GM21526 (cell line): ENCODE results near the gene ALDH3A1.
"Not testable (repeated sequence)": the region's sequence is repeated elsewhere in the genome, so short reads cannot be mapped to it uniquely, and the experiment has no call there.

Source experiments
- ATAC-seq: cut with Tn5 transposase; IDR thresholded peaks from one replicate; pipeline ENCODE4 v1.9.1; 2021; ENCODE audit warnings: moderate library complexity; ENCODE audit not compliant: unreplicated experiment, low FRiP score

ALDH3A1 gene

DNA sequence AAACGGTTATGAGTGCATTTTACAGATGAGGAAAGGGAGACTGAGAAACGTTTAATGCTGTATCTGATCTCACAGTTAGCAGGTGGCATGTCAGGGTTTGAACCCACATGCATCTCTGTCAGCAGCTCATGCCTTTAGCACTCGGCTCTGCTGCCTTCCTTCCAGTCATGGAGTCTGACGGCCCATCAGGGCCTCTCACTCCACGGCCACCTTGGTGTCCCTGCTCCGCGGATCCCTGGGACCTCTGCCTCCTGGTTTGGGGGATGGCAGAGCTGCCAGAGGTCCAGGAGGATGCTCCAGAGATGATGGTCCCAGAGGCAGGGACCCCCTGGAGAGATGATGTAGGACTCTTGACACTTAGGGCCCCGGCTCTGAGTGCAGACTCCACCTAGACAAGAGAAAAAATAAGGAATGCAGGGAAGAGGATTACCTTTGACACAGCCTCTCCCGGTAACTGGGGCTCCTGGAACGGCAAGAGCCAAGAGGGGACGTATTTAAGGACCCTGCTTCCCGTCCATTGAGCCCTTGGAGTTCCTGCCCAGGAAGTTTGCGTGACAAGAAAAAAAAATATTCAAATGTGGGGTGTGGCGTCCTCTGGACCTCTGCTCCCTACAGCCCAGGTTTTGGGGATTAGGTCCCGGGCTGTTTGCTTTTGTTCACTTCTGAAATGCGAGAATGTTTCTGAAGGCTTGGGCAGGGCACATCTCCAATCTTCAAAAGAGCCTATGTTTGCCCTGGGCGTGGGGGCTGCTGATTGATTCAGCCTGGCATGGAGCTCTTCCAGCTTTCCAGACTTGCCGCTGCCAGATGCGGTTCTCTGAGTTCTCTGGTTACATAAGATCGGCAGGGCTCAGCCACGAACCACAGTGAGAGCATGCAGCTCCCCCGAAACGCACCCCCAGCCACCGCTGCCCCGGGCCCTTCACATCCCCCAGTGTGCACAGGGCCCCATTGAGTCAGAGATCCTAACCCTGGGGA is at the start of gene ALDH3A1:
ALDH3A1 (minus strand) TSS at position 470 of the 978 bp plus-strand sequence. CDS start 3,169 bp downstream, outside the sequence.
- no peak for ATAC-seq

DNA sequence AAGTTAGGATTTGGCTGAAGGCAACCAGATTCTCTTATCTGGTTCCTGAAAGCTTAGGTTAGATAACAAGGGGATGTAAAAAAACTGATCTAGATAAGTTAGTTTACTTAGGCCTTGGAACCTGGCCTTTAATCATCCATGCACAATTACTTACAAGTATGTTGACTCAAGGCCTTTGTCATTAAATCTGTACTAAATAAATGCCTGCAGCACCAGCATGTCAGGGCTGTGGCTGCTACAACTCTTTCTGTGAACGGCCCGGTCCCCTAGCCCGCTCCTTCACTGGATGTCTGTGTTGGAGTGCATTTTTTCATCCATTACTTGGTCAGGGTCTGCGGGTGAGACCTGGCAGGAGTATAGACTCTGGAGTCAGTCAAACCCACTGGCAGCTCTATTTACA is 48.4 kb upstream of the ALDH3A1 start:
- no peak for ATAC-seq

DNA sequence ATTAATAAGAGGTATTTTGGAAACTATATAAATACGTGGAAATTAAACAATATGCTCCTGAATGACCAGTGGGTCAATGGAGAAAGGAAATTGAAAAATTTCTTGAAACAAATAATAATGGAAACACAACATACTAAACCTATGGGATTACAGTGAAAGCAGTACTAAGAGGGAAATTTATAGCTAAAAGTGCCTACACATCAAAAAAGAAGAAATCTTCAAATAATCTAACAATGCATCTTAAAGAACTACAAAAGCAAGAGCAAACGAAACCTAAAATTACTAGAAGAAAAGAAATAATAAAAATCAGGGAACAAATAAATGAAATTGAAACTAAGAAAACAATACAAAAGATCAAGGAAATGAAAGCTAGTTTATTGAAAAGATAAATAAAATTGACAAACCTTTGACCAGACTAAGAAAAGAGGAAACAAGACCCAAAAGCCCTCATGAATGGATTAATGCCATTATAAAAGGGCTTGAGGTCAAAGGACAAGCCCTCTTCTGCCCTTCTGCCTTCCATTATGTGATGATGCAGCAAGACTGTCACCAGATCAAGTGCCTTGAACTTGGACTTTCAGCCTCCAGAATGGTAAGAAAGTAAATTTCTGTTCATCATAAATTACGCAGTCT is 43.9 kb upstream of the ALDH3A1 start:
- ATAC-seq, result no peak

DNA sequence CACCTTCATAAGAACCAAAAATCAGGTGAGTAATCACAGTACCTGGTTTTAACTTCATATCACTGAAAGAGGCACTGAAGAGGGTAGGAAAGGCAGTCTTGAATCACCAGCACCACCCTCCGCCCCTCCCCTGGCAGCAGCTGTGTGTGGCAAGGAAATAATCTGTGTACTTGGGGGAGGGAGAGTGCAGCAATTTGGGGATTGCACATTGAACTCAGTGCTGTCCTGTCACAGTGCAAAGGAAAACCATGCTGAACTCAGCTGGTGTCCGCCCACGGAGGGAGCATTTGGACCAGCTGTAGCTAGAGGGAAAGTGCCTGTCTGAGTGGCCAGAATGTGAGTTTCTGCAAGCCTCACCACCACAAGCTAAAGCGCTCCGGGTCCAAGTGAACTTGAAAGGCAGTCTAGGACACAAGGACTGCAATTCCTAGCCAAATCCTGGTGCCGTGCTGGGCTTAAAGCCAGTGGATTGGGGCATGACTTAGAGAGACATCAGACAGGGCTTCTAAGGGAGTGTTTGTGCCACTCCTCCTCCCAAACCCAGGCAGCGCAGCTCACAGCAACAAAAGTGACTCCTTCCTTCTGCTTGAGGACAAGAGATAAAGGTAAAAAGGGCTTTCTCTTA is 39.7 kb upstream of the ALDH3A1 start:
- ATAC-seq, result no peak

DNA sequence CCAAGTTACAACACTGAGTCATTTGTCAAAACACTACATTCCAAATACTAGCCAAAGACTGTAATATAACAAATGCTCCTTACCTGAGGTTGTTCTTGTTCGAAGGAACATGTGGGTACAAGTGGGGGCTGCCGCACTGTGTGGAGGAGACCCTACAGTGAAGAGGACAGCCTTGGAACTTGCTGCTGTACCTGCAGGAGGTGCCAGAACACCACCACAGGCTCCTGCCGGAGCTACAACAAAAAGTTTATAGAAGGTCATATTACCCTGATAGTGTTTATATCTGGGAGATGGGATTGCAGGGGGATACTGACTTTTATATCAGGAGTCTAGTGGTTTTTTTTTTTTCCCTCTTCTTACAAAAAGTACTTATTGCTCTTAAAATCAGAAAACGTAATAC is 37.8 kb upstream of the ALDH3A1 start:
- ATAC-seq, result no peak

DNA sequence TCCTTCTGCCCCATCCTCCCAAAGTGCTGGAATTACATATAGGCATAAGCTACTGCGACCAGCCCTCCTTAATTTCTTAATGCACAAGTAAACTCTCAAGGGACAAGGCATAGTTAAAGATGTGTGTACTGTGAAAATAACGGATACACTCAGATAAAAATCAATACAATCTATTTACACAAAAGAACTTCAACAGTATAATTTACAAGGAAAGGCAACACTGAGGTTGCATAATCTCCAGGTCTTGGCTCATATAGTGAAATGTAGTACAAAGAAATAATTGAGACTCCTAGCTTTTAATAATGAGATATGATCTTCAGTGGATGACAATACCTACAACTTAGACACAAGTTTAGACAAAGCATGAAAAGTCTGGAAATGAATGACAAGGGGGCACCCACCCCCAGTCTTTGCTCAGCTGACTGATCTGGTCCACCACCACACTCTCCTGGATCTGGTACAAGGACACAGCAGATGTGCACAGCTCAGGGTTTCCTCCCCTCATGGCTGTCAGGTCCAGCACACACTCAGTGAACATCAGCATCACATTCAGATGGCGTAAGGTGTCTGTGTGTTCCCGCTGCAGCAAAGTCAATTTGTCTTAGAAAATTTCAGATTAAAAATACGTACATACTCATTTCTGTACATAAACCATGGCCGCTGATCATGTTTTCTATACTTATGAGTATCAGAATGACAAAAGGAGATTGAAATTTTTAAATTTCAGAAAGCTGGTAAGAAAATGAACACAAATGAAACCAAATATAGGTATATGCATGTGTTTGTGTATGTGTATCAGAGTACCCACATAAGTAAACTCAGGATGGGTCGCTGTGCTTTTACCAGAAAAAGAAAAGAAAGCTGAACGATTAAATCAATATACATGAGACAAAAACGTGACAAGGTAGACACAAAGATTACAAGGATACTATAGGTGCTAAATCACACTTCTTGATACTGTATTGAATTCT is 33.7 kb upstream of the ALDH3A1 start:
- no peak for ATAC-seq

DNA sequence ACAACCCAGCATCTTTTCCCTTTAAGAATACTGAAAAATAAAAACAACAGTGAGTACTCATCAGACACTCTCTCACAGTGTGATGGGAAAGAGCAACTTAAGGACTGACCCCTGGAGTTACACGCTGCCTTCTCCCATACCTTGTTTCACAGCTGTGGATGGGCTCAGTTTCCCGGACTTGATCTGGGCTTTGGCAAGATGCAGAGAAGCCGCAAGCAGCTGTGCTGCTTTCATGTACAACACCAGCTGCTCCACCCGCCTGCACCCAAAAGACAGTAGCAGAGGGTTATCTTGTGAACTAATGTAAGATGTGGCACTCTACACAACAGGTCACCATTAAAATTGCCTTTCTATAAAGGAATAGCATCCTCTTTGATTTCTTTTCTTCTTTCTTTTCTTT is 32.7 kb upstream of the ALDH3A1 start:
- no peak for ATAC-seq

DNA sequence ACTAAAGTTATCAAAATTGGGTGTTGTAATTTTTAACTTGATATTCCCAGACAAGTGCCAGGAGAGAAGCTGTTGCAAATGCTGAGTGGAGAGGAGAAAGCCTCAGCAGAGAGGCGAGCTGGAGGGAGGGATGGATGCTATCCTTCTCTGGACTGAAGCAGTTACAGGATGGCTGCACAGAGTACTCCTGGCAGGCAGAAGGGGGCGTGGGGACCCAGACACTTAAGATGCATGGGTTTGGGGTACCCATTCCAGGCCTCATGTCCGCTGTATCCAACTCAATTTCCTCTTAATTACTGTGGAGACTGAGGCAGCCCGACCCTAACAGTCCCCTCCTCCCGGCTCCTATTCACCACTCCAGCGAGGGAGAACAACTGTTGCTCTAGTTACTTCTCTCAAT is 25.4 kb upstream of the ALDH3A1 start:
- ATAC-seq, result no peak

DNA sequence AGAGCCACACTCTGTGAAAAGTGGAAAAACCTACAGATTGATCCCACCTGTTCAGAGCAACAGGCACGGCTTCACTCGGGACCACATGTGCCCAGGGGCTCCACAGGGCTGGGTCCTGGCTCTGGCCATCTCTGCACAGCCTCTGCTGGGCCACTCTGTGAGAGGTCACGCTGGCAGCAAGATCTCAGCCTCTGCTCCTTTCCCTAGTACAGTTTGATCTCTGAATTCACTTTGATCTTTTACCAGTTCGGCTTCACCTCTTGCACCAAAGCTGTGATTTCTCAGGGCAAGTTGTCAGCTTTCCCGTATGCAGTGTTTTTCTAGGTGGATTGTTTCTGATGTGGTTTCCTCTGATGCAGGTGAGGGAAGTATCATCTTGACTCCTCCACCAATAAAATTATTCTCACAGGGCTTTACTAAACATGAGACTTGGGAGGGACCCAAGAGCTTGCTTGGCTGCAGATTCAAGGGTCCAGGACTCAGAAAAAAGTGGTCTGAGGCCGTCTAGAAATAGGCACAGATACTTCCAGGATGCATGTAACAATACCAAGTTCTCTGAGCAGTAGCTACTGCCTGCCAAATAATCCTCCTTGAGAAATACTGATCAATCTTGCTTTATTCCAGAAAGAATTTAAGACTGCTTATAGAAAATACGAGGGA is 24.0 kb upstream of the ALDH3A1 start:
- no peak for ATAC-seq

DNA sequence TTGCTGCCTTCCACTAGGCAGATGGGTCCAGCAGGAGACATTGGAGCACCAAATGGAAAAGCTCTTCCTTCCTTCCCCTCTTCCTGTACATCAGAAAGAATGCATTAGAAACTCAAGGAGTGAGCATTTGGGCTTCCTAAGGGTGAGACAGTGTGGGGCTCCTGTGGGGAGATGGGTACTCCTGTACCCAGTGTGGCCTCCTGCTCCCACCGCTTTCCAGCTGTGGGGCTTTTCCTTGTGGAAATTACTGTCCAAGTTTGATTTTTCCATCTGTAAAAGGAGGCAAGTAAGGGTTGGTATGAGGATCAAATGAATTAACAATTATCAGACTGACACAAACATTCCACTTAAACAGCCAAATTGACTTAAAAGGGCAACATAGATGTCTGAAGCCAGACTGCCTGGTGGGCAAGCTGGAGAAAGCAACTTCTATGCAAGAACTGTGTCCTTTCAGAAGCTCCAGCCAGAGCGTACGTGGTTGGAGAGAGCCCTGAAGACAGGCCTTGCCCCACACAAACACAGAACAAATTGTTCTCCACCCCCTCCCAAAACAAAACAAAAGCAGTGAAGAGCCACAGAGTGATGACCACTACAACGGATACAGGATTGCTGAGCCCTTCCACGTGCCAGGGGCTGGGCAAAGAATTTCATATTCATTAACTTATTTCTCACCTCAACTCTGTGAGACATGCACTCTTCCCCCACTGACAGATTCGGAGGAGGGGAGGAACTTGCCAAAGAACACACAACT is 23.1 kb upstream of the ALDH3A1 start:
- ATAC-seq, result no peak

DNA sequence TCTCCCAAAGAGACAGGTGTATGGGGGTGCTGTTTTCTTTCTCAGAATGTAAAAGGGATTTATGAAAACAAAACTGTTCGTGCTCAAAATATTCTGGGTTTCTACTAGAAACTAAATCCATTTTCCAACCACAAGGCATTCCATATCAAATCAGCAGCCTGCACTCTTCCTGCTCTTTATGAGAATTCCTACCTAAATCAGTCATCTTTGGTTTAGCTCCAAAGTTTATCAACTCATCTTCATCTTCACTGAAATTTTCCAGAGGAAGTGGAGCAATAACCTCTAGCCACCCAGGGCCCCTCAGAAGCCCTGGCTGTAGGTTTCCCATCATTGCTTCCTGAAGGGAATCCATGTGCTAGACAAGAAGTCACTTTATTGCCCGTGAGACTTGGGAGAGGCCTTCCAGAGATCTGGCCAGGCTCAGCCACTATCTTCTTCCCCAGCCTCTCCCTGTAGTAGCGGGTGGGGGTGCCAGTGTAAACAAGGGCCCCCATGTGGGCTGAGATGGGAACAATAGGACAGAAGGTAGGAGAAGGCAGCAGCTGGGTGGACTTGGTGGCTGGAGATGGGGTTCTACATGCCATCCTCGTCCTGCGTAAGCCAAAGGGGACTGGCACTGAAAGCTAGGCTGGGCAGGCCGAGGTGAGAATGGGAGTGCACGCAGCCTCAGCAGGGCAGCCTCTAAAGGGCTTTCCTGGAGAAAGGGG is 22.0 kb upstream of the ALDH3A1 start:
- ATAC-seq, result no peak

DNA sequence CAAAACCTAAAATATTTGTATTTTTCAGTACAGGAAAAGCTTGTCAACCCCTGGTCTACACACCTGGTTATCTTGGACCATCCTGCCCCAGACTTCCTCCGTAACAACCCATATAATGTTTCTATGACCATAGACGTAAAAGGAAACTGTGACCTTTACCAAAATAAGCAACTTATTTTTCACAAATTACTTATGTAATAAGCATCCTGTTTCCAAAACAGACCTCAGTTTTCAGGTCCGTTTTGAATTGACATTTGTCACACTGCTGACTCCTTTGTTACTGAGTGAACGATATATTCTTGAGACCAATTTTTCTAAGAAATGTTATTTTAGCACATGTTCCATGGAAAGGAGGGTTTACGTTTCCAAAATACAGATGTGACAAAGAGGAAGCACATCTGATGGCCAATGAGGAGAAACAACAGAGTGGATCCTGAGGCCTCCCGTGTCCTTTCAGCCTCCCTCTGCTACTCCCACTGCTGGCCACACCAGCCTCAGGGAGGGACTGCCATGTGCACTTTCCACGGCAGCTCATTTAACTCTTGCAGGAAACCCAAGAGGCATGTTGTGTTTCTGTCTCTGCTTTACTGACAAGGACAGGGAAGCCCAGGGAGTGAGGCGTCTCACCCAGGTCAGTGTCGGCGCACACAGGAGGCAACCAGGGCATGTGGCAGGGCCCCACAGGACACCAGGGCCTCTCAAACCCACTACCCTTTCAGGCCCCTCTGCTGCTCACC is 20.1 kb upstream of the ALDH3A1 start:
- ATAC-seq, result no peak

DNA sequence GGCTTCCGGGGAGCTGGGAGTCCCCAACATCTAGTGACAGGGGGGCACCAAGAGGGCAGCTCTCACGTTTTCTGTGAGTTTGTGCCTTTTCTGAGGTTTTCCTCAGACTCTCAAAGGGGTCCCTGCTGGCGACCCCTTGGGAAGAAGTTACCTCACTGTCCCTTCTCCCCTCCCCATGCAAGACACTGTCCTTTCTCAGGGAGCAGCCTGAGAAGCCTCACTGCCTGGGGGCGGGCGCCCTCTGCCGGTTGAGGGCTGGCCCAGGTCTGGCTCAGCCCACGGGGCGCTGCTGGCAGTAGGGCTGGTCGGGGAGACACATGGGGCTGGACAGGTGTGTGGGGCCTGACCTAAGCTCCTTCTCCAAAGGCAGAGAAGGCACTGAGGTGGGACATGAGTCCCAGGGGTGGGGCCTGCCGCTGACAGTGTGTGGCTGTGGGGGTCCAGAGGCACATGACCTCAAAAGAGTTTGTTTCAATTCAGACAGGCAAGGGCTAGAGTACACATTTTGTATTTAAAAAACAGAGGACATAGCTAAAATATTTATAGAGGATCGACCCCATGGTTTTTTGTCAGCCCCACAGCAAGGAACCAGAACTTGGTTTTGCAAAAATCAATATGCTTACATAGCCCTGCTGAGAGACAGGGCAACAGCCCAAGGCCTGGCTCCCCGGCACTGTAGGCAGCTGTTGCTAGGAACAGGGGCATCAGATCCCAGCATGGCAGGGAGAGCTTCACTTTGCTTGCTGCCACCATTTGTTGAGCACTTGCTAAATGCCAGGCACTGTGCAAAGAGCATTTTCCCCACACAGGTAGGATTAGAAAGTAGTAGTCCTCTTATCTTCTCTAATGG is 18.5 kb upstream of the ALDH3A1 start:
- no peak for ATAC-seq

DNA sequence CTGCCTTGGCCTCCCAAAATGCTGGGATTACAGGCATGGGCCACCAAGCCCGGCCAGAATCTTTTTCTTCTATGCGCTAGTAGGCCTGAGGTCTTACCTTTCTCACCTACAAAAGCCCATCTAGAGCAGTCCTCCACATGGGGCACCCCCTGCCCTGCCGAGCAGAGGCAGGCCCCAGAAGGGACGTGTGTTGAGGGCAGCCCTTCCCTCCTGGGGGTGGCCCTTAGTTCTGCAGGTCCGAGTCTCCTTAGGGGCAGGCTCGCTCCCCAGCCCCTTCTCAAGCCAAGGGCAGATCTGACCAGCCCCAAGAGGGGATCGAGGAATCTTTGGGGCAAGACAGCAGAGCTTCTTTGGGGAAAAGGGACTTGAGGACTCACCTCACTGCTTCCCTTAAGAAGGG is 17.9 kb upstream of the ALDH3A1 start:
- no peak for ATAC-seq

DNA sequence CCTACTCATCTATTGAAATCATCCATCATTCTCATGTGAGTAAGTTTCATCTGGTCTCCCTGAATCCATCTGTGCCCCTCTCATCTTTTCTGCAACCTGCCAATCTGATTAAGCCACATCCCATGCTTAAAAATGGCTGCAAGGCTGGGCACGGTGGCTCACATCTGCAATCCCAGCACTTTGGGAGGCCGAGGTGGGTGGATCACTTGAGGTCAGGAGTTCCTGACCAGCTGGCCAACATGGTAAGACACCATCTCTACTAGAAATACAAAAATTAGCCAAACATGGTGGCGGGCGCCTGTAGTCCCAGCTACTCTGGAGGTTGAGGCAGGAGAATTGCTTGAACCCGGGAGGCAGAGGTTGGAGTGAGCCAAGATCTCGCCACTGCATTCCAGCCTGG is 15.9 kb upstream of the ALDH3A1 start:
- ATAC-seq, result not testable (repeated sequence)

DNA sequence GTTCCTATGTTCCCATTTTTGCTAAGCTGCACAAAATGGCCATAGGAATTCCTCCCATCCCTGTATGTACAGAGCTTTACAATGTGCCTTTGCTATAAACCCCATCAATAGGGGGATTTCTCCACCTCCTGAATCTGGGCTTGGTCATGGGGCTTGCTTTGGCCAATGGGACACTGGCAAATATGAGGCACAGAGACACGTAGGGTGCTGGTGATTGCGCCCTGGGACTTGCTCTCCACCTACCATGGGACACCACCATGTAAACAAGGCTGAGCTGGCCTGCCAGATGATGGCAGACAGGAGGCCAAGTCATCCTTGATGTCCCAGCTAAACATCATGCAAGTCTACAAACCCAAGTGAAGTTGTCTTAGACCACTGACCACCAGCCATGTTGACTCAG is 15.3 kb upstream of the ALDH3A1 start:
- ATAC-seq, result no peak

DNA sequence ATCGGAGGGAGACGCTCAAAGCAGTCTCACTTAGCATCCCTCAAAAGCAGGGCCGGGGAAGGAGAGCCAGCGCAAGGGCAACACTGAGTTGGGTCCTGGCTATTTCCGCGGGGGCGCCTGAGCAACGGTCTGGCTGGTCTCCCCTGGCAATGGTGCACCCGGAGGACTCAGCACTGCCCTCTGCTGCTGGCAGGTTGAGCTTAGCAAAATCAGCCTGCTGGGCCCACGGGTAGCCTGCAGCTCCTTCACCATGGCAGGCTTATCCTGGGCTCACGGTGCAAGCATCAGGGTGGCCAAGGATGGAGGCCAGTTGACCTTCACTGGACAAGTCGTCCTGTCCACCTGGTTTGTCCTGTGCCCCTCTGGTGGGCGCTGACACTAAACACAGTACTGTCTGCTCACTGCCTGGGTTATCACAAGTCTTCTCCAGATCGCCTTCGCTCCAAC is 14.4 kb upstream of the ALDH3A1 start:
- ATAC-seq, result no peak
